Nephron (organoid): ENCODE measurements around the gene SULF2.

Source experiments
- H3K27ac Mint-ChIP-seq, 3 experiments: 2 replicates each; pipeline ENCODE4 v1.8.0; 2020; ENCODE audit warnings: mixed read lengths in 3 of 3, mild to moderate bottlenecking in 2 of 3, moderate library complexity in 1 of 3
- H3K27me3 Mint-ChIP-seq: 2 replicates; pipeline ENCODE4 v1.8.0; 2021; ENCODE audit warnings: low read depth, mild to moderate bottlenecking, moderate library complexity, mixed read lengths
- H3K36me3 Mint-ChIP-seq: 2 replicates; pipeline ENCODE4 v1.8.0; 2020; ENCODE audit warnings: low read depth, mixed read lengths
- H3K4me1 Mint-ChIP-seq: 2 replicates; pipeline ENCODE4 v1.8.0; 2020; ENCODE audit warnings: mixed read lengths
- H3K4me3 Mint-ChIP-seq, 3 experiments: 2 replicates each; pipeline ENCODE4 v1.8.0; 2020; ENCODE audit warnings: mild to moderate bottlenecking in 3 of 3, mixed read lengths in 3 of 3, moderate library complexity in 2 of 3
- H3K9me3 Mint-ChIP-seq: 2 replicates; pipeline ENCODE4 v1.8.0; 2020; ENCODE audit warnings: mixed read lengths
- TF ChIP-seq, protein P1 (sequence below), 3 experiments: fragments of 200-600 bp; sonication (generic); IDR thresholded peaks; one replicate each; pipeline ENCODE4 v1.5.0; 2021; ENCODE audit warnings: antibody characterized with exemption in 3 of 3; ENCODE audit not compliant: unreplicated experiment in 3 of 3

SULF2 gene

DNA sequence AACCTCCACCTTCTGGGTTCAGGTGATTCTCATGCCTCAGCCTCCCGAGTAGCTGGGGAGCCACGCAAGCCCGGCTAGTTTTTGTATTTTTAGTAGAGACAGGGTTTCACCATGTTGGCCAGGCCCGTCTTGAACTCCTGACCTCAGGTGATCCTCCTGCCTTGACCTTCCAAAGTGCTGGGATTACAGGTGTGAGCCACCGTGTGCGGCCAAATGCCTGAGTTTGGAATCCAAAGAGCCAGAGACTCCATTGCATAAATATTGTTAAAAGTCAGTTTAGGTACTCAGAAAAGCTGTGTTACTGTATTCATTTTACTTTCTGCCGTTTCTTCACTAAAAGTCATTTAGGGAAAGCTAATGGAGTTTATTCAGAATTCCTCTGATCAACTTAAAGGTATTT is 137.3 kb downstream of the SULF2 start:
- H3K4me3 Mint-ChIP-seq = no peak overlapping the region

DNA sequence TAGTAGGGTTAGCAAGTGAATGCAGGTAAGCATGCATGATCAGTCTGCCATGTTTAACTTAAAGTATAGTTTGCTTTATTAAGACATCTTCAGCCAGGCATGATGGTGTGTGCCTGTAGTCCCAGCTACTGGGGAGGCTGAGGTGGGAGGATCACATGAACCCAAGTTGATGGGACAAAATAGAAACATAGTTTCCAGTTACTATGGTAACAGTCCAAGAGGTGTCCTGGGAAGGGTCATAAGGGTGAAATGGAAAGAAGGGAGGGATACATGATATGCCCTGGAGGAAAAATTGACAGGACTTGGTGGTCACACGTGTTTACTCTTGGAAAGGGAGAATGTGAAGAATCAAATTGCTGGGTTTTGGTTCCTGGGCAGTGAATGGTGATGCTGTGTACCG is 139.6 kb downstream of the SULF2 start:
- Mint-ChIP-seq H3K36me3 (peaks cover 67% of the 10 kb centered on the region), H3K27ac (no peak overlapping the region), H3K4me1 (no peaks in the 10 kb centered on the region), H3K4me3 (no peak overlapping the region), H3K27me3 (no peaks in the 10 kb centered on the region), H3K9me3 (no peaks in the 10 kb centered on the region)
- TF ChIP-seq, protein P1, sequence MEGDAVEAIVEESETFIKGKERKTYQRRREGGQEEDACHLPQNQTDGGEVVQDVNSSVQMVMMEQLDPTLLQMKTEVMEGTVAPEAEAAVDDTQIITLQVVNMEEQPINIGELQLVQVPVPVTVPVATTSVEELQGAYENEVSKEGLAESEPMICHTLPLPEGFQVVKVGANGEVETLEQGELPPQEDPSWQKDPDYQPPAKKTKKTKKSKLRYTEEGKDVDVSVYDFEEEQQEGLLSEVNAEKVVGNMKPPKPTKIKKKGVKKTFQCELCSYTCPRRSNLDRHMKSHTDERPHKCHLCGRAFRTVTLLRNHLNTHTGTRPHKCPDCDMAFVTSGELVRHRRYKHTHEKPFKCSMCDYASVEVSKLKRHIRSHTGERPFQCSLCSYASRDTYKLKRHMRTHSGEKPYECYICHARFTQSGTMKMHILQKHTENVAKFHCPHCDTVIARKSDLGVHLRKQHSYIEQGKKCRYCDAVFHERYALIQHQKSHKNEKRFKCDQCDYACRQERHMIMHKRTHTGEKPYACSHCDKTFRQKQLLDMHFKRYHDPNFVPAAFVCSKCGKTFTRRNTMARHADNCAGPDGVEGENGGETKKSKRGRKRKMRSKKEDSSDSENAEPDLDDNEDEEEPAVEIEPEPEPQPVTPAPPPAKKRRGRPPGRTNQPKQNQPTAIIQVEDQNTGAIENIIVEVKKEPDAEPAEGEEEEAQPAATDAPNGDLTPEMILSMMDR (IDR thresholded peaks at IDR 0.05; ENCODE audit: unreplicated experiment in 3 of 3) = no peak

More for the DNA sequence above, 137.3 kb downstream of the SULF2 start:
- no peaks in the 10 kb centered on the region for H3K9me3 Mint-ChIP-seq
- TF ChIP-seq, protein P1 (IDR thresholded peaks at IDR 0.05; ENCODE audit: unreplicated experiment in 3 of 3) = no peak
- H3K27me3 Mint-ChIP-seq = peaks cover 4% of the 10 kb centered on the region
- H3K27ac Mint-ChIP-seq = no peak overlapping the region
- H3K4me1 Mint-ChIP-seq = no peaks in the 10 kb centered on the region
- peaks cover 66% of the 10 kb centered on the region for H3K36me3 Mint-ChIP-seq

DNA sequence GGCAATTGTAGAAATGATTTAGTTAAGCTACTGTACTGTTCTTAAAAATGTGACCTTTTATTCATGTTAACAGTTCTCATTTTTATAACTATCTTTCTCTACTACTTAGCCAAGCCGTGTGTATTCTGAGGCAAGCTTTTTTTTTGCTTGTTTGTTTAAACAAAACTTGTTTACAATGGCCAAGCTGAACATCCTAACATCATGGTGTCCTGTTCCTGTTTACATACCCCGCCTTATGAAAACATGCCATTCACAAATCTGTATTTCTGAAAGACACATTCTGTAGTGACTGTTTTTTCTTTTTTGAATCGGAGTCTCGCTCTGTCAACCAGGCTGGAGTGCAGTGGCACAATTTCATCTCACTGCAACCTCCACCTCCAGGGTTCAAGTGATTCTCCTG is 142.7 kb downstream of the SULF2 start:
- Mint-ChIP-seq H3K36me3 (peaks cover 79% of the 10 kb centered on the region), H3K9me3 (no peaks in the 10 kb centered on the region), H3K4me1 (no peaks in the 10 kb centered on the region), H3K27me3 (no peaks in the 10 kb centered on the region), H3K4me3 (no peak overlapping the region), H3K27ac (no peak overlapping the region)
- TF ChIP-seq, protein P1 (IDR thresholded peaks at IDR 0.05; ENCODE audit: unreplicated experiment in 3 of 3) = no peak

DNA sequence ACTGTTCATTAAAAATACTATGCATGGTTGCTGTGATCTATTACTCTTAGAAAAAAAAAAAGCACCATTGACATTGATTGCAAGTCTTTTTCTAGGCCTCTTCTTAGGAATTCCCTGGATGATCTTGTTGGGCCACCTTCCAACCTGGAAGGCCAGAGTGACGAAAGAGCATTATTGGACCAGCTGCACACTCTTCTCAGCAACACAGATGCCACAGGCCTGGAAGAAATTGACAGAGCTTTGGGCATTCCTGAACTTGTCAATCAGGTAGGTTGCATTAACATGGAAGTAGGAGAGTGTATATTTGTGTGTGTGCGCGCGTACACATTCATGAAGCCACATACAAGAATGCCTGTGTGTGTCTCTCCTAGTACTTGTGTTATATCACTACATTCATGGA is 143.2 kb downstream of the SULF2 start:
- Mint-ChIP-seq H3K36me3 (peaks cover 83% of the 10 kb centered on the region), H3K9me3 (no peaks in the 10 kb centered on the region), H3K27me3 (no peaks in the 10 kb centered on the region), H3K4me1 (no peaks in the 10 kb centered on the region), H3K27ac (no peak overlapping the region), H3K4me3 (no peak overlapping the region)
- TF ChIP-seq, protein P1 (IDR thresholded peaks at IDR 0.05; ENCODE audit: unreplicated experiment in 3 of 3) = no peak

DNA sequence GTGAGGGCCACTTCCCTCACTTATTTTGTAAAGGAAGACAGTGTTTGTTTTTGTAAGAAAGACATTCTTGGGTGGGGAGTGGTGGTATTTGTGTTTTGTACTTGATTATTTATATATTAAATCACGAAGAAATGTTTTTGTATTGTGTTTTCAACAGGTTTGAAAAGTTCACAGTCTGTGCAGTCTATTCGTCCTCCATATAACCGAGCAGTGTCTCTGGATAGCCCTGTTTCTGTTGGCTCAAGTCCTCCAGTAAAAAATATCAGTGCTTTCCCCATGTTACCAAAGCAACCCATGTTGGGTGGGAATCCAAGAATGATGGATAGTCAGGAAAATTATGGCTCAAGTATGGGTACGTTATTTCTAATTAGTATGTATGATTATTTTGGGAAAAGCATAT is 146.4 kb downstream of the SULF2 start:
- Mint-ChIP-seq H3K36me3 (peaks cover 76% of the 10 kb centered on the region), H3K4me3 (no peak overlapping the region), H3K27me3 (no peaks in the 10 kb centered on the region), H3K9me3 (no peaks in the 10 kb centered on the region), H3K27ac (no peak overlapping the region), H3K4me1 (no peaks in the 10 kb centered on the region)
- TF ChIP-seq, protein P1 (IDR thresholded peaks at IDR 0.05; ENCODE audit: unreplicated experiment in 3 of 3) = no peak

DNA sequence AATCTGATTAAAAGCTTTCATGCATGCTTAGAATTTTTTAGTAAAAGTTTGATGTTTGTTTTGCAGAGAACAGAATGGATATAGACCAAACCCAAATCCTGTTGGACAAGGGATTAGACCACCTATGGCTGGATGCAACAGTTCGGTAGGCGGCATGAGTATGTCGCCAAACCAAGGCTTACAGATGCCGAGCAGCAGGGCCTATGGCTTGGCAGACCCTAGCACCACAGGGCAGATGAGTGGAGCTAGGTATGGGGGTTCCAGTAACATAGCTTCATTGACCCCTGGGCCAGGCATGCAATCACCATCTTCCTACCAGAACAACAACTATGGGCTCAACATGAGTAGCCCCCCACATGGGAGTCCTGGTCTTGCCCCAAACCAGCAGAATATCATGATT is 150.0 kb downstream of the SULF2 start:
- H3K36me3 Mint-ChIP-seq = peaks cover 62% of the 10 kb centered on the region
- H3K4me1 Mint-ChIP-seq = no peaks in the 10 kb centered on the region
- no peaks in the 10 kb centered on the region for H3K9me3 Mint-ChIP-seq
- no peak overlapping the region for H3K4me3 Mint-ChIP-seq
- H3K27me3 Mint-ChIP-seq = no peaks in the 10 kb centered on the region
- H3K27ac Mint-ChIP-seq = no peak overlapping the region
- TF ChIP-seq, protein P1 (IDR thresholded peaks at IDR 0.05; ENCODE audit: unreplicated experiment in 3 of 3) = no peak
